Dermis blood vessel endothelial cell (primary cell): Measurements from ENCODE around the gene RAPH1. TPM values are rescaled to one million over a fixed set of nuclear protein-coding genes. Genes with fewer than 3 reads are reported as not detected.
"Not testable (repeated sequence)": the region's sequence is repeated elsewhere in the genome, so short reads cannot be mapped to it uniquely, and the experiment has no call there.

ENCODE experiments used
- DNase-seq: peaks from one replicate; pipeline ENCODE4 v3.0.0; 2010
- total RNA-seq: library from RNA; depleted of rRNA; stranded (reverse); fragments of >200 nt; gene quantifications from 2 replicates; pipeline ENCODE4 v1.2.3, GENCODE V29; 2014

The RAPH1 gene
- total RNA-seq, 1 donor from 2014 or later, result 38.6 TPM

GRCh38 chr2:203431391-203432185 lies 103.5 kb downstream of the RAPH1 start:
- DNase-seq, result no peak

GRCh38 chr2:203429643-203430042 lies 105.5 kb downstream of the RAPH1 start:
- not testable (repeated sequence) for DNase-seq

- DNase-seq, result peak; percentile 45
Observed at GRCh38 chr2:203427061-203427460, 108.0 kb downstream of the RAPH1 start.

- no peak for DNase-seq
Observed at GRCh38 chr2:203418271-203418670, 116.8 kb downstream of the RAPH1 start.

GRCh38 chr2:203413796-203414195 lies 121.3 kb downstream of the RAPH1 start:
- DNase-seq, result peak; percentile 54

GRCh38 chr2:203412546-203413331 lies 122.4 kb downstream of the RAPH1 start:
- DNase-seq, result no peak

- DNase-seq, result no peak
Observed at GRCh38 chr2:203407496-203407895, 127.6 kb downstream of the RAPH1 start.

DNA sequence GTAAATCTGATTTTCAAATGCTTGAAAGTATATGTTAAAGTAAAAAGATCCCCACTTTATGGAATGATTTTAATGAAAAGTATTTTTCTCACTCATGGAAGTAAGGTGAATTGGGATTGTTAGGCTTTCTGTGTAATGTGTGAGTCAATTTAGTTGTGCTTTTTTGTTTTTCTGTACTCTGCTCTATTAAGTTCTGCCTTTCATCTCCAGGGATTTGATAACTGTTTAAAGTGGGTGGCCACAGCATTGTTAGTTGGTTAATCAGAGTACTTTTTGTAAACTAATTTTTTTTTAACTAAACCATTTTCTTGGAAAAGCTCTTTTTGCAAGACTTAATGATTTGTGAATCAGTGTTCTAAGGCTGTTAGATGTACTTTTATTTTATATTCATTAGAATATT lies 130.1 kb downstream of the RAPH1 start:
- no peak for DNase-seq

DNA sequence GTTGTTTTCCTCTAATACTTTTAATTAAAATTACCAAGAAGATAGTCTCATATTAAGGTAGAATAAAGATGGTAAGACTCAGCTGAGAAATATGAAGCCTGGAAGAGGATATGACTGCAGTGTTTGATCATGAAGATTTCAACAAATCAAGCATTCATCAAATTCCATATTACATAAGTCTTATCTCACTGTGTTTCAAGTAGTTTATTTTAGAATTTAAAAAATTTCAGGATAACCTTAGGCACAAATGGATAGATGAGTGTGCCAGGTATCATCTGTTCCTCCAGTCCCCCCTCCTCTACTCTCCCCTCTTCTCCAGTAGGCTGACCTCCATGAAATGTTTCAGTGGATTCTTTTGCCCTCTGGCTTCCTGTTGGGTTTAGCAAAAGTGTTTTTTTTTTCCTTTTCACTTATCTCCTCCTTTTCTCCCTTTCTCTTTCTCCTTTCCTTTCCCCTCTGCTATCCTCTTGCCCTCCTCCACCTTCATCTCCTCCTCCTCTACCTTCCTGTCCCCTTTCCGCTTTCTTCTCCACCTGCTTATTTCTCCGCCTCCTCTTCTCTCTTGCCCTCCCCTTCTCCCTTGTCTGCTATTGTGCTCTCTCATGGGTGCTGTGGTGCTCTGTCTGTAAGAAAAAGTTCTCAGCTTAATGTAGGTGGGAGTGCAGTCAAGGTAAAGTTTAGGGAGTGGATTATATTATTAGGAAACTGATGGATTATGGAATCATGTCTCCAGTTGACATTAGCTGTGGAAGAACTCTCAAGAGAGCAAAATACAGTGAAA lies 134.1 kb downstream of the RAPH1 start:
- no peak for DNase-seq

GRCh38 chr2:203399031-203399430 lies 136.1 kb downstream of the RAPH1 start:
- no peak for DNase-seq

DNA sequence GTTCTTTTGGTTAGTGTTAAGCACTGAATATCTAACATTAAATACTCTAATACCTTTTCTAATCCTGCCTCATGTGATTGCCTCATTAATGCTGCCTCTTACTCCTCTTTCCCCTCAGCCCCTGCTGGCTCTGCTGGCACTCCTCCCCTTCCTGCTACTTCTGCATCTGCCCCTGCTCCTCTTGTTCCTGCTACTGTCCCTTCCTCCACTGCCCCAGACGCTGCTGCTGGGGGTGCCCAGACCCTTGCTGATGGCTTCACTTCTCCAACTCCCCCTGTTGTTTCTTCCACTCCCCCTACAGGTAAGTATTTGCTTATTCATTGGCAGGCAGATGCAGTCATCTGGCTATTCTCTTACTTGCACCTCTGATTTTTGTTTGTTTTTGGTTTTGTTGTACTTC lies 138.4 kb downstream of the RAPH1 start:
- DNase-seq, result no peak

GRCh38 chr2:203395858-203396257 lies 139.2 kb downstream of the RAPH1 start:
- DNase-seq, result no peak

- DNase-seq, result no peak
Observed at GRCh38 chr2:203394519-203395227, 140.4 kb downstream of the RAPH1 start.

DNA sequence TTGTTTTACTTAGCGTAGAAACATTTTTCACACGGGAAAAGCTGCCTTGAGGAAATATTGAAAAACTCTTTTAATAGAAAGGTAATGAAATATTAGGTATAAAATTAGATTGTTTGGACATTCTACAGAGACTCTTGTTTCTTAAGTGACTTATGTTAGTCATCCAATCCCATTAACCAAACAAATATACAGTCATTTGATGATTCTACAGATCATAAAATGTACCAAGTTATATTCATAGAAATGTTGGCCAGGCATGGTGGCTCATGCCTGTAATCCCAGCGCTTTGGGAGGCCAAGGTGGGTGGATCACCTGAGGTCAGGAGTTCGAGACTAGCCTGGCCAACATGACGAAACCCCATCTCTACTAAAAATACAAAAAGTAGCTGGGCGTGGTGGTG lies 146.9 kb downstream of the RAPH1 start:
- DNase-seq, result not testable (repeated sequence)

GRCh38 chr2:203383038-203383437 lies 152.1 kb downstream of the RAPH1 start:
- no peak for DNase-seq

GRCh38 chr2:203379156-203379555 lies 155.9 kb downstream of the RAPH1 start:
- DNase-seq, result no peak

DNA sequence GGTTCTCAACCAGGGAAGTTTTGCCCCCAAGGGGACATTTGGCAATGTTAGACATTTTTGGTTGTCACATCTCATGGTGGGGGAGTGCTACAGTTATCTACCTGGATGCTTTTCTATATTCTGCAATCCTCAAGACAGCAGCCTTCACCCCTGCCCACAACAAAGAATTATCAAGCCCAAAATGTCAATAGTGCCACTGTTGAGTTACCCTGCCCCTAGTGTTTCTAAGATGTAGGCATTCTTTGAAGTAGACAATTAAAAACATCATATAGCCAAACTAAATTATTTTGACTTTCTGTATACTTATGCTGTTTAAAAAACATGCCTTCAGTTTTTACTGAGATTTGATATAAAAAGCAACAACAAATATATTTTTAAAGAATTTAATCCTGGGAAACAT lies 158.9 kb downstream of the RAPH1 start:
- DNase-seq, result no peak

DNA sequence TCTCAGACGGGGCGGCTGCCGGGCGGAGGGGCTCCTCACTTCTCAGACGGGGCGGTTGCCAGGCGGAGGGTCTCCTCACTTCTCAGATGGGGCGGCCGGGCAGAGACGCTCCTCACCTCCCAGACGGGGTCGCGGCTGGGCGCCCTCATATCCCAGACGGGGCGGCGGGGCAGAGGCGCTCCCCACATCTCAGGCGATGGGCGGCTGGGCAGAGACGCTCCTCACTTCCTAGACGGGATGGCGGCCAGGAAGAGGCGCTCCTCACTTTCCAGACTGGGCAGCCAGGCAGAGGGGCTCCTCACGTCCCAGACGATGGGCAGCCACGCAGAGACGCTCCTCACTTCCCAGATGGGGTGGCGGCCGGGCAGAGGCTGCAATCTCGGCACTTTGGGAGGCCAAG lies 162.4 kb downstream of the RAPH1 start:
- DNase-seq, result not testable (repeated sequence)

DNA sequence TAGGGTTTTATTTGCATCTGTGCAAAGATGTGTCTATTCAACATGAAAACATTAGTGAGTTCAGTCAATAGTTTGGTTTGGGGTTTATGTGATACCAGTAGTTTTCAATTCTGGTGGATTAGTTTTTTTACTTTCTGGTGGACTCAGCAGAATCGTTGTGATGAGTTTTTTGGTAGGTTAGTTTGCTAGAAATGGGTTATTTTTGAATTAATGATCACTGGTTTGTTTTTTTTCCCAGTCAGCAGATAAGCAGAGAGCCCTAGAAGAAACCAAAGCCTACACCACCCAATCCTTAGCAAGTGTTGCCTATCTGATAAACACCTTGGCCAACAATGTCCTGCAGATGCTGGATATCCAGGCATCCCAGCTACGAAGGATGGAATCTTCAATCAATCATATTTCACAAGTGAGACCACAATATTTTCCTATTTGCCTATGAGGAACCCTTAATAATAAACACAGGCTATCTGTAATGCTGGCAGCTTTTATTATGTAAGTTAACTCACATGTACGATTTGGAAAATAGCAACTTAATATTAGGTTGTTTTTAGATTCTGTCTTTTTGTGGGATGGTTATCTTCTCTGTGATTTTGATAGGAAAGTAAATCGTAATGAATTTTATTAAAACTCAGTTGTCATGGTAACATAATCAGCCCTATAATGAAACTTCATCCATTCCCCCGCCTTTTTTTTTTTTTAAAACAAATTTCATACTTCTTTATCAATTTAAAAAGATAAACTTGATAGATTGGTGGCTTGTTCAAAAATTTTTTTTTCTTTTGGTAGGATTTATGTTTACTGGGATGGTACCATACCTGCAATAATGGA lies 168.2 kb downstream of the RAPH1 start:
- no peak for DNase-seq

- DNase-seq, result peak; percentile 39
Observed at GRCh38 chr2:203361922-203362321, 173.2 kb downstream of the RAPH1 start.

GRCh38 chr2:203361495-203361894 lies 173.6 kb downstream of the RAPH1 start:
- no peak for DNase-seq
